ENCODE results near the gene CLINT1. TPM values are rescaled to one million over a fixed set of nuclear protein-coding genes. Genes with fewer than 3 reads are reported as not detected.

Gene CLINT1
- total RNA-seq, 2 donors from 2014 or later, result 76.3 to 83.6 TPM

DNA sequence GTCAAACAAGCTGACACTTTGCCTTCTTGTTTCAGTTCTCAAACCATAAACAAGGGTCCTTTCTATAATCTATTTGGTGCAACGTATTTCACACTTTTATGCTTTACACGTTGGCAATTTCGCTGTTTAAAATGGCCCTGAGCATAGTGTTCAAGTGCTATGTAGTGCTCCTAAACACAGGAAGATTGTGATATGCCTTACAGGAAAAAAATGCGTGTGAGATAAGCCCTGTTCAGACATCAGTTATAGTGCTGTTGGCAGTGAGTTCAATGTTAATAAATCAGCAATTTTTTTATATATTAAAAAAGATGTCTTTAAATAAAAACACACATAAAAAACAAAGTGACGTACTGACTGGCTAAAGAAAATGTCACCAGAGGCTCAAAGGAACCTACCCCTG lies 23.9 kb downstream of the CLINT1 start:
- no peak overlapping the region for H3K27ac ChIP-seq
- TF ChIP-seq, protein P1, sequence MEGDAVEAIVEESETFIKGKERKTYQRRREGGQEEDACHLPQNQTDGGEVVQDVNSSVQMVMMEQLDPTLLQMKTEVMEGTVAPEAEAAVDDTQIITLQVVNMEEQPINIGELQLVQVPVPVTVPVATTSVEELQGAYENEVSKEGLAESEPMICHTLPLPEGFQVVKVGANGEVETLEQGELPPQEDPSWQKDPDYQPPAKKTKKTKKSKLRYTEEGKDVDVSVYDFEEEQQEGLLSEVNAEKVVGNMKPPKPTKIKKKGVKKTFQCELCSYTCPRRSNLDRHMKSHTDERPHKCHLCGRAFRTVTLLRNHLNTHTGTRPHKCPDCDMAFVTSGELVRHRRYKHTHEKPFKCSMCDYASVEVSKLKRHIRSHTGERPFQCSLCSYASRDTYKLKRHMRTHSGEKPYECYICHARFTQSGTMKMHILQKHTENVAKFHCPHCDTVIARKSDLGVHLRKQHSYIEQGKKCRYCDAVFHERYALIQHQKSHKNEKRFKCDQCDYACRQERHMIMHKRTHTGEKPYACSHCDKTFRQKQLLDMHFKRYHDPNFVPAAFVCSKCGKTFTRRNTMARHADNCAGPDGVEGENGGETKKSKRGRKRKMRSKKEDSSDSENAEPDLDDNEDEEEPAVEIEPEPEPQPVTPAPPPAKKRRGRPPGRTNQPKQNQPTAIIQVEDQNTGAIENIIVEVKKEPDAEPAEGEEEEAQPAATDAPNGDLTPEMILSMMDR (IDR thresholded peaks at IDR 0.05), result no peak
- no peaks in the 10 kb centered on the region for H3K27me3 ChIP-seq
- no peak overlapping the region for H3K4me3 ChIP-seq
- no peak for DNase-seq (ENCODE audit: low spot score)
- no peaks in the 10 kb centered on the region for H3K4me1 ChIP-seq
- H3K9me3 ChIP-seq, result no peaks in the 10 kb centered on the region
- H3K36me3 ChIP-seq, result no peaks in the 10 kb centered on the region

DNA sequence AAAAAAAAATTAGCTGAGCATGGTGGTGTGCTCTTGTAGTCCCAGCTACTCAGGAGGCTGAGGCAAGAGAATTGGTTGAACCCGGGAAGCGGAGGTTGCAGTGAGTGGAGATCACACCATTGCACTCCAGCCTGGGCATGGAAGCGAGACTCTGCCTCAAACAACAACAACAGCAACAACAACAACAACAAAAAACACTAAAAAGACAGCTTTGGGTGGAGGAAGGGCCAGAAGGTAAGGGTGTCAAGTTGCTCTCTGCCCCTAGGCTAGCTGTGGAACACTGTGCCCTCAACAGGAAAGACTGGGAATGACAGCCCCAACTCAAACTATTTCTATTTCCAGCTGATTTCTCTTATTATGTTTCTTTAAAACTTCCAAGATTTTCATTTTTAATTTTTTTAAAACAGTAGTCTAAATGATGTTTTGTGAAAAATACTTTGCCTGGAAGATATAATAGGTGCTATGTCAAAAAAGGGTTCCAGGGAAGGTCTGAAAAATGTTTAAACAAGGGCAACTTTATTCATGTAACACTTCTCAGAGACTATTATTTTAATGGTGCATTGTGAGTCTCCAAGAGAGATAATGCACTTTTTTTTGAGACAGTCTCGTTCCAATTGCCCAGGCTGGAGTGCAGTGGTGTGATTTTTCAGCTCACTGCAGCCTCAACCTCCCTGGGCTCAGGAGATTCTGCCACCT lies 29.9 kb downstream of the CLINT1 start:
- Histone ChIP-seq H3K9me3 (no peaks in the 10 kb centered on the region), H3K4me3 (no peak overlapping the region), H3K27ac (peak overlapping the region in 1 of 2 donors; percentile 11), H3K4me1 (peaks cover 0 to 42% of the 10 kb centered on the region in 2 donors), H3K36me3 (no peaks in the 10 kb centered on the region), H3K27me3 (no peaks in the 10 kb centered on the region)
- no peak for DNase-seq (ENCODE audit: low spot score)
- TF ChIP-seq, protein P1 (IDR thresholded peaks at IDR 0.05), result peak in 1 of 2 donors; percentile 45

DNA sequence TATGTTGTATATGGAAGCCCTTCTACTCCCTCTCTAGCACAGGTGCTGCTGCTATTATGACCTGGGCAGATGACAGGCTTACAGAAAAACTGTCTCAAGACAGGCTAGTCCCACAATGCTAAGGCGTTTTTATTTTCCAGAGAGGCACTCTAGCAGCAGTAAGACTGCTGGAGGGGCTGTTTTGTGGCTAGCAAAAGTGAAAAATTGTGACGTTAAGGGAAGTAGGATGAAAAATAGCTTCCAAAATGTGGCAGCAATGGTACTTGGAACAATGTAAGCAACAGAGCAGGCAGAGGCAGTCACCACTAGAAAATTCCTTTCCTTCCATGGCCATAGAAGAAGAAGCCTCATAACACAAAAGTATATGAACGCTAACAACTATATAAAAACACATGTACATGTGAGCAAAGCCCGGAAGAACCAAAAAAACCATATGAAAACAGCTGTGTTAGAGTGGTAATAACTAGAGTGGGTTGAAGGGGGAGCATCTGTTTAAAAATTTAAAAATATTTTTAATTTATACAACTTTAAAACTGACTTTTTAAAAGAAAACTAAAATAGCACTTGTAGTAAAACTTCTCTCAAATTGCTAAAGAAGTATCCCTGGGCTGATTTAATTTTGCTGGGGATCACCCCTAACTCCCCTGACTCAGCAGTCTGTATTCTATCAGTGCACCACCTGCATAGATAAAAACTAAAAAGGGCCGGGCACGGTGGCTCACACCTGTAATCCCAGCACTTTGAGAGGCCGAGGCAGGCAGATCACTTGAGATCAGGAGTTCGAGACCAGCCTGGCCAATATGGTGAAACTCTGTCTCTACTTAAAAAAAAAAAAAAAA lies 30.6 kb downstream of the CLINT1 start:
- Histone ChIP-seq H3K9me3 (no peaks in the 10 kb centered on the region), H3K27me3 (no peaks in the 10 kb centered on the region), H3K4me1 (peaks cover 0 to 42% of the 10 kb centered on the region in 2 donors), H3K4me3 (no peak overlapping the region), H3K36me3 (no peaks in the 10 kb centered on the region), H3K27ac (peak overlapping the region; percentile 5 to 11)
- TF ChIP-seq, protein P1 (IDR thresholded peaks at IDR 0.05), result no peak
- DNase-seq (ENCODE audit: low spot score), result no peak

DNA sequence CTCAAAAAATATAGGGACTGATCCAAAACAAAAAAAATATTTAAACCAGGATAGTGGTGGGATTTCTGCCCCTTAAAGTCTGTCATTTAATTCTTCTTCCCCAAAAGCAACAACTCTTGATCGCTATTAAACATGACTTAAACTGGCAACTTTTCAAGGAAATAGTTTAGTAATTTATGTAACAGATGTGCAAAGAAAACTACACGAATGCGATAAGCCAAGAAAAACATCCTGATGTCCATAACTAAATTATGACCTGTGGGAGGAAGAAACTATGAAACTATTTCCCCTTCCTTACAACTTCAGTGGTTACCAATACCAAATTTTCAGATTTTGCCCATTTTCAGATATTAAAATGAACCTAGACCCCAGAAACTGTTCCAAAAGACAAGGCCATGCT lies 31.5 kb downstream of the CLINT1 start:
- no peaks in the 10 kb centered on the region for H3K36me3 ChIP-seq
- H3K27ac ChIP-seq, result no peak overlapping the region
- TF ChIP-seq, protein P1 (IDR thresholded peaks at IDR 0.05), result no peak
- no peaks in the 10 kb centered on the region for H3K27me3 ChIP-seq
- no peak for DNase-seq (ENCODE audit: low spot score)
- H3K4me1 ChIP-seq, result peaks cover 0 to 42% of the 10 kb centered on the region in 2 donors
- H3K4me3 ChIP-seq, result no peak overlapping the region
- H3K9me3 ChIP-seq, result no peaks in the 10 kb centered on the region

DNA sequence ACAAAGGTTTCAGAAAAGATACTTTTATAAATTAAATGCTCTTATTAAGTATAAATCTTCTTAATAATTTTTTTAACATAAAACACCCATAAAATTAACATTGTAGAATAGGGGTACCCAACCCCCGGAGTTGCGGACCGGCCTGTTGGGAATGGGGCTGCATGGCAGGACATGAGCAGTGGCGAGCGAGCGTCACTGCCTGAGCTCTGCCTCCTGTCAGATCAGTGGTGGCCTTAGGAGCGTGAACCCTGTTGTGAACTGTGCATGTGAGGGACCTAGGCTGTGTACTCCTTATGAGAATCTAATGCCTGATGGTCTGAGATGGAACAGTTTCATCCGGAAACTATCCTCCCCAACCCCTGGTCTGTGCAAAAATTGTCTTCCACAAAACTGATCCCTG lies 35.3 kb downstream of the CLINT1 start:
- Histone ChIP-seq H3K36me3 (no peaks in the 10 kb centered on the region), H3K27ac (no peak overlapping the region), H3K4me3 (no peak overlapping the region), H3K4me1 (peaks cover 0 to 57% of the 10 kb centered on the region in 2 donors), H3K27me3 (no peaks in the 10 kb centered on the region), H3K9me3 (no peaks in the 10 kb centered on the region)
- TF ChIP-seq, protein P1 (IDR thresholded peaks at IDR 0.05), result no peak
- DNase-seq (ENCODE audit: low spot score), result no peak
